GM12878 (cell line): Measurements from ENCODE around the gene GABBR2. TPM values are rescaled to one million over a fixed set of nuclear protein-coding genes. Genes with fewer than 3 reads are reported as not detected.

Experiments used
- polyA plus RNA-seq, 11 experiments: library from polyadenylated mRNA; depleted of rRNA in 4 of 11; unstranded in 6 of 11; stranded (reverse) in 5 of 11; fragments of >200 nt; fragmentation: Nextera tagmentation in 4 of 11; fragmentation: Illumina TruSeq in 1 of 11; extraction: Ambion mirVana in 4 of 11; extraction: Trizol in 1 of 11; gene quantifications; 1 replicate in 1 of 11; 2 replicates in 10 of 11; pipeline versions ENCODE4 v1.2.1 to v1.2.3, GENCODE V29; 2011 to 2016; ENCODE audit warnings: inconsistent platforms in 2 of 11, missing spikeins in 2 of 11, low read depth in 1 of 11
- total RNA-seq, 4 experiments: library from RNA; depleted of rRNA in 3 of 4; stranded (reverse); fragments of >200 nt in 3 of 4; fragmentation: Illumina TruSeq in 1 of 4; extraction: Trizol in 1 of 4; gene quantifications; 2 replicates each; pipeline versions ENCODE4 v1.2.1 to v1.2.3, GENCODE V29; 2013 to 2021

The GABBR2 gene
- total and polyA plus RNA-seq, 10 of the 15 experiments (the other 5 are each of a cell fraction or from before 2014, with no cell fraction given): 0.02 to 2.2 (median 0.06) TPM; not detected in 2

Other genes starting within 250 kb of the GABBR2 start
- gene ANKS6, start 87.6 kb upstream of the GABBR2 start, total RNA-seq (2014; rRNA removed): 7.2 and 8.9 TPM in 2 replicates
- gene ANKS6, start 87.6 kb upstream of the GABBR2 start, total RNA-seq (2014; rRNA removed; fragmentation: Illumina TruSeq; extraction: Trizol): 6.4 and 8.0 TPM in 2 replicates
- 16.2 and 16.3 TPM in 2 replicates for gene ANKS6, start 87.6 kb upstream of the GABBR2 start, total RNA-seq (2021)
- 3.4 and 5.1 TPM in 2 replicates for gene ANKS6, start 87.6 kb upstream of the GABBR2 start, polyA plus RNA-seq (2011; rRNA removed)
- gene ANKS6, start 87.6 kb upstream of the GABBR2 start, polyA plus RNA-seq (2014; fragmentation: Illumina TruSeq; extraction: Trizol): 6.6 and 7.0 TPM in 2 replicates
- 1 to 10 TPM; 2.3 to 3.0 TPM for gene ANKS6, start 87.6 kb upstream of the GABBR2 start, polyA plus RNA-seq (2014; fragmentation: Nextera tagmentation; extraction: Ambion mirVana)
- gene ANKS6, start 87.6 kb upstream of the GABBR2 start, polyA plus RNA-seq (2014; rRNA removed): 11.0 and 11.1 TPM in 2 replicates
- 1 to 10 TPM; 2.0 to 5.2 TPM for gene ANKS6, start 87.6 kb upstream of the GABBR2 start, polyA plus RNA-seq (2016; fragmentation: Nextera tagmentation; extraction: Ambion mirVana)
- 5.0 and 5.3 TPM in 2 replicates for gene GALNT12, start 98.7 kb upstream of the GABBR2 start, total RNA-seq (2014; rRNA removed)
- 3.5 and 3.8 TPM in 2 replicates for gene GALNT12, start 98.7 kb upstream of the GABBR2 start, total RNA-seq (2014; rRNA removed; fragmentation: Illumina TruSeq; extraction: Trizol)
- gene GALNT12, start 98.7 kb upstream of the GABBR2 start, total RNA-seq (2021): 4.0 and 4.4 TPM in 2 replicates
- gene GALNT12, start 98.7 kb upstream of the GABBR2 start, polyA plus RNA-seq (2011; rRNA removed): 2.3 and 3.1 TPM in 2 replicates
- 4.3 and 5.8 TPM in 2 replicates for gene GALNT12, start 98.7 kb upstream of the GABBR2 start, polyA plus RNA-seq (2014; fragmentation: Illumina TruSeq; extraction: Trizol)
- gene GALNT12, start 98.7 kb upstream of the GABBR2 start, polyA plus RNA-seq (2014; fragmentation: Nextera tagmentation; extraction: Ambion mirVana): 1 to 10 TPM; 1.6 to 2.6 TPM
- 4.6 and 5.0 TPM in 2 replicates for gene GALNT12, start 98.7 kb upstream of the GABBR2 start, polyA plus RNA-seq (2014; rRNA removed)
- under 1 TPM; 0.13 to 0.56 TPM for gene GALNT12, start 98.7 kb upstream of the GABBR2 start, polyA plus RNA-seq (2016; fragmentation: Nextera tagmentation; extraction: Ambion mirVana)
- gene COL15A1, start 235.0 kb upstream of the GABBR2 start, total RNA-seq (2014; rRNA removed): 0.06 and 0.16 TPM in 2 replicates
- 0.05 and 0.13 TPM in 2 replicates for gene COL15A1, start 235.0 kb upstream of the GABBR2 start, total RNA-seq (2014; rRNA removed; fragmentation: Illumina TruSeq; extraction: Trizol)
- 0.21 and 0.28 TPM in 2 replicates for gene COL15A1, start 235.0 kb upstream of the GABBR2 start, total RNA-seq (2021)
- 0.01 TPM in 1 of 2 replicates, not detected in the other for gene COL15A1, start 235.0 kb upstream of the GABBR2 start, polyA plus RNA-seq (2011; rRNA removed)
- gene COL15A1, start 235.0 kb upstream of the GABBR2 start, polyA plus RNA-seq (2014; fragmentation: Illumina TruSeq; extraction: Trizol): 0.07 and 0.21 TPM in 2 replicates
- under 1 TPM; 0.03 to 0.09 TPM for gene COL15A1, start 235.0 kb upstream of the GABBR2 start, polyA plus RNA-seq (2014; fragmentation: Nextera tagmentation; extraction: Ambion mirVana)
- gene COL15A1, start 235.0 kb upstream of the GABBR2 start, polyA plus RNA-seq (2014; rRNA removed): 0.04 and 0.13 TPM in 2 replicates
- not detected for gene COL15A1, start 235.0 kb upstream of the GABBR2 start, polyA plus RNA-seq (2016; fragmentation: Nextera tagmentation; extraction: Ambion mirVana)